Measurements from ENCODE around the gene MTG1. TPM values are rescaled to one million over a fixed set of nuclear protein-coding genes. Genes with fewer than 3 reads are reported as not detected.

The MTG1 gene
- total RNA-seq, 1 donor from 2014 or later = 44.0 TPM

GRCh38 chr10:133458710-133459453, 64.9 kb downstream of the MTG1 start:
- Histone ChIP-seq H3K9ac (ENCODE audit: low read length) (no peak overlapping the region), H2AFZ (ENCODE audit: low read depth, low read length) (no peak overlapping the region), H3K4me1 (ENCODE audit: insufficient read depth, low read length) (no peaks in the 10 kb centered on the region), H4K20me1 (ENCODE audit: insufficient read depth, low read length) (no peaks in the 10 kb centered on the region), H3K4me2 (ENCODE audit: low read length) (no peak overlapping the region), H3K27ac (ENCODE audit: low read depth, low read length) (no peak overlapping the region), H3K36me3 (ENCODE audit: insufficient read depth, low read length) (no peaks in the 10 kb centered on the region), H3K4me3 (ENCODE audit: insufficient read depth, low read depth, low read length) (no peak overlapping the region), H3K9me3 (ENCODE audit: insufficient read depth, low read depth, low read length) (peaks cover 5% of the 10 kb centered on the region), H3K27me3 (ENCODE audit: insufficient read depth, low read length) (no peaks in the 10 kb centered on the region), H3K79me2 (ENCODE audit: insufficient read depth, low read length) (no peaks in the 10 kb centered on the region)
- Mint-ChIP-seq H3K36me3 (ENCODE audit: low read depth, unreplicated experiment) (no peaks in the 10 kb centered on the region), H3K27ac (ENCODE audit: unreplicated experiment) (no peak overlapping the region), H3K4me1 (ENCODE audit: low read depth, unreplicated experiment) (no peaks in the 10 kb centered on the region), H3K4me3 (ENCODE audit: unreplicated experiment) (no peak overlapping the region), H3K27me3 (ENCODE audit: low read depth, unreplicated experiment) (peaks cover 11% of the 10 kb centered on the region), H3K9me3 (ENCODE audit: unreplicated experiment) (peaks cover 4% of the 10 kb centered on the region)
- DNase-seq (ENCODE audit: low read depth) (no peak), FAIRE-seq (no peak)
- TF ChIP-seq EZH2 (IDR thresholded peaks at IDR 0.05; ENCODE audit: insufficient read depth, low read length) (no peak), CTCF (IDR thresholded peaks at IDR 0.05; ENCODE audit: insufficient read depth, low read depth, low read length) (no peak)

- Mint-ChIP-seq H3K36me3 (ENCODE audit: low read depth, unreplicated experiment) (no peaks in the 10 kb centered on the region), H3K27ac (ENCODE audit: unreplicated experiment) (no peak overlapping the region), H3K4me1 (ENCODE audit: low read depth, unreplicated experiment) (no peaks in the 10 kb centered on the region), H3K9me3 (ENCODE audit: unreplicated experiment) (peaks cover 5% of the 10 kb centered on the region), H3K4me3 (ENCODE audit: unreplicated experiment) (no peak overlapping the region), H3K27me3 (ENCODE audit: low read depth, unreplicated experiment) (peaks cover 10% of the 10 kb centered on the region)
- FAIRE-seq = no peak
- Histone ChIP-seq H3K9me3 (ENCODE audit: insufficient read depth, low read depth, low read length) (peaks cover 5% of the 10 kb centered on the region), H3K4me3 (ENCODE audit: insufficient read depth, low read depth, low read length) (no peak overlapping the region), H4K20me1 (ENCODE audit: insufficient read depth, low read length) (no peaks in the 10 kb centered on the region), H3K36me3 (ENCODE audit: insufficient read depth, low read length) (no peaks in the 10 kb centered on the region), H3K9ac (ENCODE audit: low read length) (no peak overlapping the region), H3K4me2 (ENCODE audit: low read length) (no peak overlapping the region), H3K4me1 (ENCODE audit: insufficient read depth, low read length) (no peaks in the 10 kb centered on the region), H3K27me3 (ENCODE audit: insufficient read depth, low read length) (no peaks in the 10 kb centered on the region), H2AFZ (ENCODE audit: low read depth, low read length) (no peak overlapping the region), H3K79me2 (ENCODE audit: insufficient read depth, low read length) (no peaks in the 10 kb centered on the region), H3K27ac (ENCODE audit: low read depth, low read length) (no peak overlapping the region)
- DNase-seq (ENCODE audit: low read depth) = no peak
- TF ChIP-seq EZH2 (IDR thresholded peaks at IDR 0.05; ENCODE audit: insufficient read depth, low read length) = no peak
- no peak for TF ChIP-seq CTCF (IDR thresholded peaks at IDR 0.05; ENCODE audit: insufficient read depth, low read depth, low read length)
These were observed 65.7 kb downstream of the MTG1 start for GRCh38 chr10:133459454-133460207.

All from astrocyte (in vitro differentiated cells and primary cell).